SU-DHL-6 (cell line): ENCODE data around the gene NTM.

ENCODE experiments used
- CTCF ChIP-seq: fragments of 200-600 bp; sonication (generic); IDR thresholded peaks from one replicate; pipeline ENCODE4 v1.5.1; 2017; ENCODE audit warnings: antibody characterized with exemption, mild to moderate bottlenecking, low read length, moderate library complexity; ENCODE audit not compliant: insufficient read depth, poor library complexity, severe bottlenecking
- EZH2phosphoT487 ChIP-seq: fragments of 200-600 bp; sonication (generic), shearing (Covaris generic); conservative IDR thresholded peaks from 2 replicates; pipeline ENCODE4 v1.6.1; 2018; ENCODE audit warnings: mild to moderate bottlenecking, antibody characterized with exemption, low read length, moderate library complexity, mixed read lengths

- no peak for TF ChIP-seq CTCF
- TF ChIP-seq EZH2phosphoT487 = no peak
These were observed 313.3 kb downstream of the NTM start for GRCh38 chr11:131683666-131684065.
